Measurements from ENCODE around the gene TMEM101. TPM values are rescaled to one million over a fixed set of nuclear protein-coding genes. Genes with fewer than 3 reads are reported as not detected.

TMEM101 gene
- total and polyA plus RNA-seq, 2 of the 8 experiments (the other 6 are each of a cell fraction or from before 2014, with no cell fraction given): 16.1 to 44.7 TPM

- Histone ChIP-seq H4K20me1 (replicated peaks in 1 of 2; ENCODE audit: control insufficient read depth in 1 of 2, insufficient read depth in 2 of 2, low read length in 2 of 2) (no peaks in the 10 kb centered on the region), H3K79me1 (ENCODE audit: low read depth, low read length) (no peaks in the 10 kb centered on the region), H3K36me3 (ENCODE audit: control insufficient read depth in 2 of 4, insufficient read depth in 4 of 4, low read length in 3 of 4) (no peaks in the 10 kb centered on the region), H2BK20ac (ENCODE audit: low read length) (no peak overlapping the region), H3K9me3 (ENCODE audit: insufficient read depth in 2 of 2, low read depth in 1 of 2, low read length in 1 of 2) (no peaks in the 10 kb centered on the region), H3K23me2 (ENCODE audit: low read depth, low read length) (0 out of 2 replicates have a peak, but pooled peaks cover 2% of the 10 kb centered on the region), H3K4me1 (replicated peaks in 1 of 4; ENCODE audit: control insufficient read depth in 3 of 4, insufficient read depth in 4 of 4, low read length in 3 of 4) (no peaks in the 10 kb centered on the region), H4K8ac (ENCODE audit: extremely low read depth, insufficient read depth, low read length) (no peak overlapping the region), H2BK5ac (ENCODE audit: low read depth, low read length) (no peak overlapping the region), H3K4ac (replicated peaks; ENCODE audit: insufficient read length, low read depth, low read length) (no peak overlapping the region), H3K56ac (replicated peaks; ENCODE audit: insufficient read length, low read depth, low read length) (no peak overlapping the region), H3K4me3 (ENCODE audit: extremely low read depth in 1 of 4, insufficient read depth in 2 of 4, low read depth in 3 of 4, low read length in 4 of 4) (no peak overlapping the region), H2BK12ac (ENCODE audit: low read depth, low read length) (no peak overlapping the region), H3K4me2 (ENCODE audit: insufficient read depth in 1 of 2, low read depth in 2 of 2, low read length in 2 of 2) (no peak overlapping the region), H2BK15ac (ENCODE audit: low read length) (no peak overlapping the region), H3K14ac (ENCODE audit: insufficient read length) (no peak overlapping the region), H3K9ac (replicated peaks in 1 of 4; ENCODE audit: extremely low read depth in 1 of 4, low read depth in 3 of 4, low read length in 3 of 4) (no peak overlapping the region), H3K23ac (ENCODE audit: insufficient read length) (no peak overlapping the region), H2AK5ac (ENCODE audit: low read depth, low read length) (no peak overlapping the region), H2BK120ac (replicated peaks; ENCODE audit: low read depth, low read length) (no peak overlapping the region), H4K91ac (replicated peaks; ENCODE audit: insufficient read length, low read length) (no peak overlapping the region), H3K18ac (ENCODE audit: extremely low read depth, low read length) (no peak overlapping the region), H4K5ac (ENCODE audit: insufficient read length, low read depth, low read length) (no peak overlapping the region), H2AFZ (ENCODE audit: low read length) (no peak overlapping the region), H3K27me3 (replicated peaks in 1 of 4; ENCODE audit: control insufficient read depth in 3 of 4, extremely low read depth in 1 of 4, insufficient read depth in 3 of 4, low read length in 3 of 4) (0 out of 7 replicates have a peak, but pooled peaks cover 0 to 2% (median 0%) of the 10 kb centered on the region in 4 experiments), H3K27ac (ENCODE audit: low read depth, low read length) (no peak overlapping the region), H3K79me2 (ENCODE audit: control insufficient read depth in 1 of 2, insufficient read depth in 2 of 2, low read length in 2 of 2) (no peaks in the 10 kb centered on the region)
- ChIA-PET POLR2A (ENCODE audit: partially characterized antibody) (no interaction called here), CTCF (ENCODE audit: partially characterized antibody) (interaction anchor here (1.6 to 2.8 kb wide), 2 partner anchors 16 to 22 kb away, joined by 4 to 11 read pairs; no protein-coding TSS in a partner anchor)
- FAIRE-seq: no peak
- DNase-seq (ENCODE audit: low read depth in 1 of 2, low spot score in 2 of 2): no peak
- WGBS, 2 experiments (ENCODE audit: extremely low coverage in 1 of 2, insufficient coverage in 1 of 2, insufficient read length in 1 of 2, insufficient replicate concordance in 2 of 2, low coverage in 1 of 2, low lambda C conversion rate in 2 of 2, missing lambda C conversion rate in 1 of 2): 91% methylated on average over 3 of the region's 3 CpGs; no CpG with 5 or more reads in 1 of the 2 experiments
- TF ChIP-seq CTCF (IDR thresholded peaks at IDR 0.05; ENCODE audit: control extremely low read depth in 1 of 3, insufficient read depth in 1 of 3, low read depth in 1 of 3, low read length in 3 of 3) (no peak), E2F6 (IDR thresholded peaks at IDR 0.05) (no peak), YY1 (IDR thresholded peaks at IDR 0.05; ENCODE audit: low read depth, low read length) (no peak), TEAD4 (IDR thresholded peaks at IDR 0.05; ENCODE audit: low read depth, low read length) (no peak), SIN3A (conservative IDR thresholded peaks at IDR 0.05 in 1 of 2, IDR thresholded peaks at IDR 0.05 in 1 of 2; ENCODE audit: low read depth in 1 of 2, low read length in 2 of 2) (no peak), SRF (IDR thresholded peaks at IDR 0.05; ENCODE audit: low read depth, low read length) (no peak), HDAC6 (IDR thresholded peaks at IDR 0.05; ENCODE audit: low read depth, low read length) (no peak), POU5F1 (IDR thresholded peaks at IDR 0.05; ENCODE audit: low read depth, low read length) (no peak)
Measured at GRCh38 chr17:43966276-43966675, 48.5 kb downstream of the TMEM101 start.

All from H1 (cell line).